GM21423 (cell line): ENCODE data around the gene BCL2L11.

ENCODE experiments used
- ATAC-seq: cut with Tn5 transposase; IDR thresholded peaks from one replicate; pipeline ENCODE4 v1.9.1; 2021; ENCODE audit warnings: mild to moderate bottlenecking, moderate library complexity; ENCODE audit not compliant: unreplicated experiment

The BCL2L11 gene

GRCh38 chr2:111167076-111167862 lies 46.6 kb downstream of the BCL2L11 start:
- no peak for ATAC-seq

GRCh38 chr2:111167863-111168162 lies 47.1 kb downstream of the BCL2L11 start:
- no peak for ATAC-seq

DNA sequence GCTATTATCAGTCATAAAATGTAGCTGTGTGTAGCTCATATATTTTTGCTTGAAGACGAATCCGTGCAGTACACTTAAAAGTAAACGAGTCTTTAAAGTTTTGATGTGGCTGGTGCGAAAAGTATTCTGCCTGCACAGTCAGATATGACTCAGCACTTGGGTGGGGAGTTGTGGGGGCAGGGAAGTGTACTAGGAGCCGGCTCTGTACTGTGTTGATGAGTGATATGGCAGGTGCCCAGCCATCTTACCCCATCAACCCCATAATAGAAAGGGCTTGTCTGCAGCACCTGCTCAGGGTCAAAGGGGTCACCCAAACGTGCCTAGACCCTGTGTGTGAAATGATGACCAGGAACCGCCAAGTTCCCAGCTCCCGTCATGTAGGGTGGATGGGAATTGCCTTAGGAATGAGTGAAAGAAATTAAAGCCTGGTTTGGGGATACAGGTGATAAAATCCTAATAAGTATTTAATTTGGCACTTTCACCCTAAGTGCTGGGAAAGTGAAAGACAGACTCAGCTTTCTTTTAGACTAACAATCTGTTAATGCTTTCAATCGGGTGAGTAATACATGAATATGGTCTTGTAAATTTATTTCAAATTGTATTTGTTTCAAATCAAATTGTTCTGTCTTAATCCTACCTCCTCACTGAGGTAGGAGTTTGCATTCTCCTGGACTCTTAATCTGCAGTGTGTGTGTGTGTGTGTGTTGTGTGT lies 48.0 kb downstream of the BCL2L11 start:
- peak; percentile 60 for ATAC-seq

- ATAC-seq = no peak
These were observed 48.6 kb downstream of the BCL2L11 start for GRCh38 chr2:111169268-111169667.

DNA sequence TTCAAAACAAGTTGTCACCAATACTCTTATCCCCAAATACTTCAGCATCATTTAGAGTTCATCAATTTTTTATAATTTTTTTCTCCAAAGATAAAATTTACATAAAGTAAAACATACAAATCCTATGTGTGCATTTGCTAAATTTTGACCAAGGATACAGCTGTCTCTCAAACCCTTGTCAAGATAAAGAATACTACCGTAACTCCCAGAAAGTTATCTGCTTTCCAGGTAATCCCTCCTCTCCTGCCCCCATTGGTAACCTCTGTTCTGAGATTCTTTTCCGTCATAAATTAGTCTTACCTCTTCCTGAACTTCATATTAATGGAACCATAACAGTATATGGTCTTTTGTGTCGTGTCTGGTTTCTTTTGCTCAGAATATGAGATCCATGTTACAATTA lies 49.2 kb downstream of the BCL2L11 start:
- no peak for ATAC-seq

DNA sequence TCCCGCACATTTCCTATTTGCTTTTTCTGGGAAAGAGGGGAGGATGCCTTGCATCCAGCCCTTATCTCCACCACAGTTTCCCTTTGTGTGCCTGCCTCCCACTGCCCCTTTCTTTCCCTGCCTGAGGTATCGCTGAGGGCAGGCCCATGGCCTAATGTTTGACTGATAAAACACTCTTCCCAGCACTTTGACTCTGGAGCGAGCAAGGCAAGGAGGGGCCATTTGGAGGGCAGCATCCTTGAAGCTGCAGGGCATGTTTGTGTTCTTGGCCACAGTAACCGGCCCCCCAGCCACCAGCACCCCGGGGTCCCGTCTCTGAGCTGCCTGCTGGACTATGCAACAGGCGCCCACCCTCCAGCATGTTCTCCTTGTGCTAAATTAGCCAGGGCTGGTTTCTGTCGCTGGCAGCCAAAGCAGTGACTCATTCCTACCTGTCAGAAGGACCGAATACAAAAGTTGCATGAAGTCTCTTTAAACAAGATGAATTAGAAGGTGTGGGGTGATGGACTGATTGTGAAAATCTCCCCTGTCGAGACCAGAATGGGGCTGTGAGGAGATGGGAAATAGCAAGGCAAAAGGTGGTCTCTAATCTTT lies 50.7 kb downstream of the BCL2L11 start:
- ATAC-seq = no peak

GRCh38 chr2:111172666-111173065 lies 52.0 kb downstream of the BCL2L11 start:
- ATAC-seq = no peak

- ATAC-seq = no peak
These were observed 52.6 kb downstream of the BCL2L11 start for GRCh38 chr2:111173338-111173737.

DNA sequence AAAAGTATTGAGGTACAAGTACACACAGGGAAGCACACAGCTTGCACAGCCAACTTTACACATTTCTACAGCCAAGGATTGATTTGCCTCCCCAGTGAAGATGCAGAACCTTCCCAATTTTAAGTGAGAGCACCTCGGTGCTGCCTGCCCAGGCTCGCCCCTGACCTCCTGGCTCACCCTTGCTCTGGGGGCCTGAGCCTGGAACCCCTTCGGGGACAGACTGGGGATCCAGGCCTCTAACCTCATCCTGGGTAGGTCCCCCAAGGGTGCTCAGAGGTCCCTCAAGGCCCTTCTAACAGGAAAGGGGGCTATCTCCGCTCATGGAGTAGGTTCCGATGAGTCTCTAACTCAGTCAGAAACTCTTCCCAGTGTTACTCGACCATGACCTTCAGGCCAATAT lies 53.1 kb downstream of the BCL2L11 start:
- ATAC-seq = no peak

GRCh38 chr2:111175615-111176014 lies 54.9 kb downstream of the BCL2L11 start:
- no peak for ATAC-seq

DNA sequence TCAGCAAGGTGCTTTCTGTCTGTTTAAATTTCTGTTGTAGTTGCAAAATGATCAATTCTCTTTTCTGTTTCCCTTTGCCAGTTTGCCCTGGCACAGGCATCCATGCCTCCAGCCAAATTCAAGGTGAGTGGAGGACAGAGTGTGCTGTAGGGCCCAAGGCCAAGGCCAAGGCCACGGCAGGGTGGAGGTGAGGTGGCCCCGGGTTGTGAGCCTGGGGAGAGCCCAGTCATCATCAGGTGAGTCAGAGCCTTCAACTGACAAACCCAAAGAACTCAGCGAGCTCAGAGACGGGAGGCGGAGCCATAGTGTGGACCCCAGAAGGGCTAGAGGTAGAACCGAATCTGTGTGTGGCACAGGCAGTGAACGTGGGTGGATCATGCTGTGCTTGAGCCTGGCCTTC lies 55.7 kb downstream of the BCL2L11 start:
- no peak for ATAC-seq

DNA sequence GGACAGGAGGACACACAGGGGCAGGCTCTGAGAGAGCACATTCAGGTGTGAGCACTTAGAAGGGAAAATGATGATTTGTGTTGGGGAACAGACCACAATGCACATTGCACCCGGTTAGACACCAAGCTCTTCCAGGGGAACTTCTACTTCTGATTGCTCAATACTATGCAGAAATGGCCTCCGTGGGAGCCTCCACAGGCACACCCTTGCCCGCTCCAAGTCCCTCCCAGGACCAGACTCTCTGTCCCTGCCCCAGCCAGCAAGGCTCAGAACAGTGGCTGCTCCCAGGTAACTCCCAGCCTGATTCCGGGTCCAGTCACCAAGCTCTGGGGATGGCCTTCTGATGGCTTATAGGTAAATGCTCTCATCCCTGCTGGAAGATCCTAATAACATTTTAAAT lies 56.2 kb downstream of the BCL2L11 start:
- no peak for ATAC-seq

DNA sequence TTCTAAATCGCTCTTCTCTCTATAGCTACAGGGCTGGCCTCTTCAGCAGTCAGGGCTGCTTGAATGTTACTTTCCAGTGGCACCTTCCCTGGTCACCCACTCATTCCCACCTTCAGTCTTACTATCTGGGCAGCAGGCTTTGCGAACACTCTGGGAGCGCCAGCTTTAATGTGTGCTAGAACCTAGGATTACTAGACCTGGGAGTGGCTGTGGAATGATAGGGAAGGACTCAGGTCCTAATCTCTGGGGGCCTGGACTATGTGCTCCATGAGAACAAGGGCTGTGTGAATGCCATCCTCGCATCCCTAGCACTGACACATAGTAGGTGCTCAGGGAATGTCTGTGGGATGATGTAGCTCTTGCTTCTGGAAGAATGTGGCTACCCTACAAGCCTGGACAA lies 57.6 kb downstream of the BCL2L11 start:
- no peak for ATAC-seq

DNA sequence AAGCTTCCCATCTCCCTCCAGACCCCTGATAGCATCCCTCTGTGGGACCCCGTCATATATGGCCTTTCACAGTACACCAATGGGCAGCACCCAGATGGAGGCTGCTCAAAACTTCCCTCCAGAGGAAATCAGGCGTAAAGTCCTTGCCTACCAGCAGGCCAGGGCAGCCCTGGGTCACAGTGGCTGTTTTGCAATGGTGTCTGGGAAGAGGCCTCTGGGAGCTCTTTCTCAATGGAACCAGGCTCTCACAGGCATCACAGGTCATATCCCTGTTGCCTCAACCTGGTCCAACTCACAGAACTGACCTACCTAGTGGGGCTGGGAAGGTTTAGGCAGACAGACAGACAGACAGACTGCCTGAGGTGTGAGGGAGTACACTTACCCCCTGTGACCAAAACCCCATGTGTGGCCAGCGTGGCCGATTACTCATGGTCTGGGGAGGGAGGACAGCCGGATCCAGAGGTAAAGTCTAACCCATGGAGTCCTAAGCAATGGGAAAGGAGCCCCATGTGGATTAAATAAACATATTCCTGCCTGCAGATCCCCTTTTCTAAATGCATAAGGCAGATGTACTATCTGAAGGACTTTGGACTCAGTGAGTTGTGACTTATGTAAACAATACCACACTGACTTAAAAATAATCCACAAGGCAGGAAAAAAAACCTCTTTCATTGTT lies 58.2 kb downstream of the BCL2L11 start:
- no peak for ATAC-seq

DNA sequence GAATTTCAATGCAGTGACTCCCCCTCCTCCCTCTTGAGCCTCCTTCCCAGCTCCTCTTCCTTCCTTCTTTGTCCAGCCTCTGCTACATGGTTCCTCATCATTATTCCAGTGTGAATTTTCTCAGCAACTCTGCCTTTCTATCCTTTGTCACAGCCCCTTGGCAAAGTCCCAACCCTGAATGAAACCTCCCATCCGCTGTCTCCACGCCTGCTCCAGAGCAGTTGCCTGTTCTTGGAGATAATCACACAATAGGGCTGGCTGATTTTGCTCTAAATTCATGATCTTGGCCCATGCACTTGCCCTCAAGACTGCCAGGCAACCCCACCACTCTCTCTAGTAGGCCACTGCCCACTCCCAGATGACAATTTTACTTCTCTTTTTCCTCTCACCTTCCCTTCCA lies 61.4 kb downstream of the BCL2L11 start:
- no peak for ATAC-seq

DNA sequence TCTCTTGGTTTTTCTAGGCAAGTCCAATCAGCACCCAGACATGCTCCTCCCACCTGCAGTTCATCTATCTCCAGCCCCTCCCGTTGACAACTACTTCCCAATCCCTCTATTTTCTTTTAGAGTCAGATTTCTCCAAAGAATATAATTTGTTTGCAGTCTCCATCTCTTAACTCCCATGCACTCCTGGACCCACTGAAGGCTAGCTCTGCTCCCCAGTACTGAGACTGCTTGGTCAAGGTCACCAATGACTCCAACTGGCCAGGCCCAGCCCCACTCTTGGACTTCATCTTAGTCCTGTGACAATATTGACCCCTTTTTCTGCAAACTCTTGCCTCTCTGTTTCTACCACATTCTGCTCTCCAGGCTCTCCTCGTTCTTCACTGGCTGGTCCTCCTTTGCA lies 62.0 kb downstream of the BCL2L11 start:
- ATAC-seq = no peak

DNA sequence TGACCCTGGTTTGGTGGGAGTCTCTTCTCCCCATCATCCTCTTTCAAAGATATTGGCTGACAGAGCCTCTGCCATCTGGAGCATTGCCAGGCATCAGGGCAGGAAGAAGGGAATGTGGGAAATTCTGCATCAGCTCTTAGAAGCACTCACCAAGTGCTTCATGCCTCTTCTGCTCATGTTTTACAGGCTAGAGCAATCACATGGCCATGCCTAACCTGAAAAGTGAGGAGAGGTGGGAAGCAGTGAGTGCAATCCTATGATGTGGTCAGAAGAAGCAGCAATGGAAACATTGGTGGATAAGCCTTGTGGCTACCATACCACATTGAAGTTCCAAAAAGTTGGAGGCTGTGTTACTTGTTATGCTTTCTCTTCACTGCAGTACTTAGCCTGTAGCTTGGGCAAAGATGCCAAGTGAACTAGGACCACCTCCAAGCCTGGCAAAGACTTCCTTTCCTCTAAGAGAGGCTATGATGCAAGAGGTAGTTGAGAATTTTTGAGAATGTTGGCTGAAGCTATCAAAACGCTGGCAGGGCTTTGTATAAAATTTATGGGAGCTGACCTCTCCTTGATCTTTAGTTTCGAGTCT lies 64.1 kb downstream of the BCL2L11 start:
- ATAC-seq = no peak

- ATAC-seq = no peak
These were observed 64.8 kb downstream of the BCL2L11 start for GRCh38 chr2:111185361-111186022.

DNA sequence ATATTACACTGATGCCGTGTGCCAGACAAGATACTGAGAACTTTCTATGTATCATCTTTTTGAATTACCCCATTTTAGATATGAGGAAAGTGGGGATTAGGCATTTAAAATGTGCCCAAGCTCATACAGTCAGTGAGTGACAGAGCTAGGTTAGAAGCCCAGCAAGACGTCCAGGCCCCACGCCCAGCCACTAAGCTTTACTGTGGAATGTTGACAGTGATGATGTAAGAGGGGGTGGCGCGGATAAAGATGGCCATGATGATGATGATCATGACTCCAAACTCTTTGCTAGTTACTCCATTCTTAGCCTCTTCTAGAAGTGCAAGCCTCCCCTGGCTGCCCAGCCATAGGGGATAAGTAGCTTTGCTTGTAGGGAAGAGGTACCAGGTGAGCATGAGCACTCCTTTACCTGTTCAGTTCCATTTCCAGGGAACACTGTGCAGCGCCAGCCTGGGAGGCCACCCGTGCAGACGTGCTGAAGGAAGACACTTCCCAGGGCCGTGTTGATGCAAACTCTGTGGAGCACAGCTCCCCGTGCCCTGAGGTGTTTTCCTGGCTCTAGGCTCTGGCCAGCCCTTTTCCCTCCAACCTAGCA lies 65.5 kb downstream of the BCL2L11 start:
- ATAC-seq = no peak

- ATAC-seq = no peak
These were observed 66.2 kb downstream of the BCL2L11 start for GRCh38 chr2:111186933-111187332.
